Measurements from ENCODE around the gene COX18. TPM values are rescaled to one million over a fixed set of nuclear protein-coding genes. Genes with fewer than 3 reads are reported as not detected.

COX18 gene
- total RNA-seq = 28.9 and 31.1 TPM in 2 replicates
- polyA plus RNA-seq = 5.4 and 5.7 TPM in 2 replicates

GRCh38 chr4:73069338-73070073 is at the start of gene COX18:
COX18 (minus strand) TSS chr4:73069716; CDS start chr4:73069649, 67 bp downstream.
- Histone ChIP-seq H3K4me2 (peak within 1 kb of the TSS; percentile 84), H3K4me1 (ENCODE audit: insufficient read depth) (peaks cover 4% of the 10 kb centered on the region), H3K27me3 (no peaks in the 10 kb centered on the region), H3K27ac (peak within 1 kb of the TSS; percentile 91), H3K36me3 (replicated peaks; ENCODE audit: insufficient read depth, low read depth) (no peaks in the 10 kb centered on the region), H3K4me3 (peak within 1 kb of the TSS; percentile 55), H3K9me3 (ENCODE audit: low read depth) (no peaks in the 10 kb centered on the region), H2AFZ (peak within 1 kb of the TSS; percentile 75), H3K9me2 (replicated peaks; ENCODE audit: insufficient read depth) (no peaks in the 10 kb centered on the region), H4K20me1 (ENCODE audit: insufficient read depth, poor library complexity, severe bottlenecking) (no peaks in the 10 kb centered on the region), H3K79me2 (peaks cover 30% of the 10 kb centered on the region)
- 1% methylated on average over 62 of the region's 62 CpGs for WGBS (ENCODE audit: low lambda C conversion rate, missing lambda C conversion rate)
- peak; percentile 99 for DNase-seq (ENCODE audit: low spot score)
- TF ChIP-seq EZH2 (IDR thresholded peaks at IDR 0.05; ENCODE audit: borderline replicate concordance) = no peak
- TF ChIP-seq CTCF (IDR thresholded peaks at IDR 0.05; ENCODE audit: poor library complexity) = no peak
- TF ChIP-seq EZH2phosphoT487 (IDR thresholded peaks at IDR 0.05; ENCODE audit: low read depth, severe bottlenecking, unreplicated experiment) = no peak

GRCh38 chr4:73109493-73109892 is 40.0 kb upstream of the COX18 start:
- H3K27ac ChIP-seq = no peak overlapping the region
- no peak overlapping the region for H3K4me2 ChIP-seq
- H3K9me3 ChIP-seq (ENCODE audit: low read depth) = no peaks in the 10 kb centered on the region
- H3K36me3 ChIP-seq (replicated peaks; ENCODE audit: insufficient read depth, low read depth) = no peaks in the 10 kb centered on the region
- no peaks in the 10 kb centered on the region for H3K27me3 ChIP-seq
- no peak for TF ChIP-seq CTCF (IDR thresholded peaks at IDR 0.05; ENCODE audit: poor library complexity)
- TF ChIP-seq EZH2phosphoT487 (IDR thresholded peaks at IDR 0.05; ENCODE audit: low read depth, severe bottlenecking, unreplicated experiment) = no peak
- no peak for TF ChIP-seq EZH2 (IDR thresholded peaks at IDR 0.05; ENCODE audit: borderline replicate concordance)
- no peaks in the 10 kb centered on the region for H3K4me1 ChIP-seq (ENCODE audit: insufficient read depth)
- no peak overlapping the region for H2AFZ ChIP-seq
- 98% methylated on average over 4 of the region's 4 CpGs for WGBS (ENCODE audit: low lambda C conversion rate, missing lambda C conversion rate)
- H3K79me2 ChIP-seq = no peaks in the 10 kb centered on the region
- H3K9me2 ChIP-seq (replicated peaks; ENCODE audit: insufficient read depth) = no peaks in the 10 kb centered on the region
- no peaks in the 10 kb centered on the region for H4K20me1 ChIP-seq (ENCODE audit: insufficient read depth, poor library complexity, severe bottlenecking)
- no peak for DNase-seq (ENCODE audit: low spot score)
- no peak overlapping the region for H3K4me3 ChIP-seq

- Histone ChIP-seq H3K4me3 (no peak overlapping the region), H3K4me2 (no peak overlapping the region)
- whole genome bisulfite sequencing (ENCODE audit: low lambda C conversion rate, missing lambda C conversion rate) = 94% methylated on average over 5 of the region's 5 CpGs
These were observed 35.2 kb upstream of the COX18 start for GRCh38 chr4:73104695-73105094.

More at GRCh38 chr4:73104695-73105094, 35.2 kb upstream of the COX18 start:
- H3K4me1 ChIP-seq (ENCODE audit: insufficient read depth) = no peaks in the 10 kb centered on the region
- no peaks in the 10 kb centered on the region for H4K20me1 ChIP-seq (ENCODE audit: insufficient read depth, poor library complexity, severe bottlenecking)
- no peaks in the 10 kb centered on the region for H3K27me3 ChIP-seq
- H3K9me2 ChIP-seq (replicated peaks; ENCODE audit: insufficient read depth) = no peaks in the 10 kb centered on the region
- no peaks in the 10 kb centered on the region for H3K9me3 ChIP-seq (ENCODE audit: low read depth)
- no peak for DNase-seq (ENCODE audit: low spot score)
- no peaks in the 10 kb centered on the region for H3K79me2 ChIP-seq
- TF ChIP-seq EZH2 (IDR thresholded peaks at IDR 0.05; ENCODE audit: borderline replicate concordance) (no peak), EZH2phosphoT487 (IDR thresholded peaks at IDR 0.05; ENCODE audit: low read depth, severe bottlenecking, unreplicated experiment) (no peak), CTCF (IDR thresholded peaks at IDR 0.05; ENCODE audit: poor library complexity) (no peak)
- no peak overlapping the region for H2AFZ ChIP-seq
- H3K27ac ChIP-seq = no peak overlapping the region
- no peaks in the 10 kb centered on the region for H3K36me3 ChIP-seq (replicated peaks; ENCODE audit: insufficient read depth, low read depth)

Measured in hepatocyte (in vitro differentiated cells).